RWPE1 (cell line): Measurements from ENCODE around the gene FALEC.

Source experiments
- CTCF ChIA-PET: fragments of 350-600 bp; sonication (Branson Sonifier 250); formaldehyde crosslinking; extraction: SDS; loops from one replicate; lab custom pipeline; 2021; lab: Yijun Ruan, JAX
- POLR2A ChIA-PET: fragments of 400-600 bp; formaldehyde crosslinking; extraction: SDS; loops from one replicate; lab custom pipeline; 2020; ENCODE audit warnings: antibody characterized with exemption; ENCODE audit not compliant: low non-redundant PET; lab: Yijun Ruan, JAX
- DNase-seq: peaks from one replicate; pipeline ENCODE4 v3.0.0; 2012; ENCODE audit warnings: low spot score
- H3K27ac ChIP-seq: fragments of 450-650 bp; 2 replicates; pipeline ENCODE4 v1.5.1; 2017
- CTCF ChIP-seq: fragments of 450-650 bp; conservative IDR thresholded peaks from 2 replicates; pipeline ENCODE4 v1.5.1; 2017; ENCODE audit warnings: low read depth, mild to moderate bottlenecking

Gene FALEC

GRCh38 chr1:150551051-150551783 is 35.7 kb downstream of the FALEC start:
- H3K27ac ChIP-seq, result peak overlapping the region; percentile 100
- DNase-seq, result no peak
- POLR2A ChIA-PET, result interaction anchor here (0.6 kb wide), 1 partner anchor 410 kb away, joined by 4 read pairs; no protein-coding TSS in a partner anchor
- TF ChIP-seq CTCF, result no peak
- CTCF ChIA-PET, result interaction anchor here (0.6 to 1.6 kb wide), 2 partner anchors 8 to 9 kb away, joined by 4 to 7 read pairs; no protein-coding TSS in a partner anchor

- no peak for DNase-seq
- no peak for TF ChIP-seq CTCF
- CTCF ChIA-PET, result interaction anchor here (0.8 to 1.6 kb wide), 2 partner anchors 8 to 48 kb away, joined by 4 to 7 read pairs; no protein-coding TSS in a partner anchor
- POLR2A ChIA-PET, result interaction anchor here (0.6 kb wide), 2 partner anchors 29 to 409 kb away, joined by 4 read pairs; no protein-coding TSS in a partner anchor
- H3K27ac ChIP-seq, result peak overlapping the region; percentile 100
These were observed 36.2 kb downstream of the FALEC start for GRCh38 chr1:150551784-150552127.

GRCh38 chr1:150552128-150552910 is 36.8 kb downstream of the FALEC start:
- POLR2A ChIA-PET, result interaction anchor here (0.6 kb wide), 1 partner anchor 28 kb away, joined by 4 read pairs; no protein-coding TSS in a partner anchor
- TF ChIP-seq CTCF, result no peak
- H3K27ac ChIP-seq, result peak overlapping the region; percentile 100
- CTCF ChIA-PET, result interaction anchor here (0.5 to 1.6 kb wide), 3 partner anchors 8 to 564 kb away, joined by 4 to 7 read pairs (median 5); no protein-coding TSS in a partner anchor
- DNase-seq, result peak; percentile 90

- H3K27ac ChIP-seq, result peak overlapping the region; percentile 100
- CTCF ChIA-PET, result interaction anchor here (0.5 kb wide), 1 partner anchor 565 kb away, joined by 5 read pairs; no protein-coding TSS in a partner anchor
- POLR2A ChIA-PET, result no interaction called here
- no peak for TF ChIP-seq CTCF
- no peak for DNase-seq
These were observed 37.3 kb downstream of the FALEC start for GRCh38 chr1:150552911-150553289.

- no peak for DNase-seq
- H3K27ac ChIP-seq, result peak overlapping the region; percentile 100
- ChIA-PET POLR2A (interaction anchor here (0.5 kb wide), 1 partner anchor 51 kb away, joined by 3 read pairs; no protein-coding TSS in a partner anchor), CTCF (interaction anchor here (0.5 to 1.2 kb wide), 2 partner anchors 21 to 565 kb away, joined by 4 to 5 read pairs; no protein-coding TSS in a partner anchor)
- no peak for TF ChIP-seq CTCF
These were observed 38.0 kb downstream of the FALEC start for GRCh38 chr1:150553392-150554085.
